NCI-H2196 (cell line): ENCODE data around the gene FBLN5.
"Not testable (repeated sequence)": the region's sequence is repeated elsewhere in the genome, so short reads cannot be mapped to it uniquely, and the experiment has no call there.

Source experiments
- DNase-seq: peaks from one replicate; lab custom pipeline; 2025; ENCODE audit not compliant: unreplicated experiment; lab: John Stamatoyannopoulos, UW

Gene FBLN5

GRCh38 chr14:91910196-91910595 is 37.3 kb downstream of the FBLN5 start:
- DNase-seq, result no peak

DNA sequence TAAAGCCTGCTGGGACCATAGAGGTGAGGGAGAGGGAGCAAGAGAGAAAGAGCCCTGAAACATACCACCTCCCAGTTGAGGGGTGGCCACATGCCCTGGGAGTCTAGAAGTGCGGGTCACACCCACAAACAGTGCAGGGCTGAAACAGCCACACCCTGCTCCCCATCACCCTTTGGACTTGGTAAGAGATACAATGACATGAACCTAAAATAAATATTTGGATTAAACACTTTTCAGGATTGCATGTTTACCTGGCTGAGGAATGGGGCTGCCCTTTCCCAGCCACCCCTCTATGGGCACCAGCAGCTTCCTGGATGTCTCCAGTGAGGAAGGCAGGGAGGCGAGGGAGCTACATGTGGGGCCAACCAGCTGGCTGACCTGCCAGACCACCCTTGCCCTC is 41.1 kb downstream of the FBLN5 start:
- no peak for DNase-seq

DNA sequence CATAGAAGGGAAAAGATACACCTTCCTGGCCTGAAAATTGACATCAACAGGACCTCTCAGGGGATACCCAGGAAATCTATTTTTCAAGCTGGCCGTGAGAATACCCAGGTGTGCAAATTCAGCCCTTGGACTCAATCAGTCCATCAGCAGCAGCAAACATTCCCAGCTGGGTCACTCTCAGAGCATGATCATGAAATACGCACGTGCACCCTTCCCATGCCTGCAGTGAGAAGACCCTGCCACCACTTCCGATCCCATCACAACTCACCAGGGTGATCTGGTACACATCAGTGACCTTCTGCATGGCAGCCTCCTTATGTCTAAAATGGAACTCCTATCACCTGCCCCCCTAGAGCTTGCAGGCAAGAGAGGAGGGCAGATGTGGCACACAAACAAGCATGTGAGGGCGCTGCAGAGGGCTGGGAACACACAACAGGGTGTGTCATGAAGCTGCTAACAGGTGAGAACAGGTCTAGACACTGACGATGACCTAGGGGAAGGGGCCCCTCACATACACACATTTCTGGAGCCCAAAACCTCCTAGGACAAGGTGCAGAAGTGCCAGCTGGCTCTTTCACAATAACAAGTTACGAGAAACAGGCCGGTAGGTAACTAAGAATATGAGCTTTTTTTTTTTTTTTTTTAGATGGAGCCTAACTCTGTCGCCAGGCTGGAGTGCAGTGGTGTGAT is 42.4 kb downstream of the FBLN5 start:
- DNase-seq, result no peak

- DNase-seq, result no peak
Measured at GRCh38 chr14:91904483-91904882, 43.0 kb downstream of the FBLN5 start.

- no peak for DNase-seq
Measured at GRCh38 chr14:91903070-91903469, 44.4 kb downstream of the FBLN5 start.

DNA sequence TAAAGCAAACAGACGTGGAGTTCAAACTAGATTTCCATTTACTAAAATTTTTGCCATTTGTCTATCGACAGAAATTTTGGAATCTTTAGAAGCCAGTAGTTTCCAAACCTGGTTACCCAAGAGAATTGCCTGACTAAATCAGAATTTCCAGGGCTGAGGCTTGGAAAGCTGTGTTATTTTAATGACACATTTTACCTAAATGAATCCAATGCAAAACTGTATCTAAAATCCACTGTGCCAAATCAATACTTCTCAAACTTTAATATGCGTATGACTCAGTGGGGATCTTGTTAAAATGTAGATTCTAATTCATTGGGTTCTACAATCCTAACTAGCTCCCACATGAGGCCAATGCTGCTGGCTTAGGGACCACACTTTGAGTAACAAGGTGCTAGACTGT is 45.2 kb downstream of the FBLN5 start:
- no peak for DNase-seq

DNA sequence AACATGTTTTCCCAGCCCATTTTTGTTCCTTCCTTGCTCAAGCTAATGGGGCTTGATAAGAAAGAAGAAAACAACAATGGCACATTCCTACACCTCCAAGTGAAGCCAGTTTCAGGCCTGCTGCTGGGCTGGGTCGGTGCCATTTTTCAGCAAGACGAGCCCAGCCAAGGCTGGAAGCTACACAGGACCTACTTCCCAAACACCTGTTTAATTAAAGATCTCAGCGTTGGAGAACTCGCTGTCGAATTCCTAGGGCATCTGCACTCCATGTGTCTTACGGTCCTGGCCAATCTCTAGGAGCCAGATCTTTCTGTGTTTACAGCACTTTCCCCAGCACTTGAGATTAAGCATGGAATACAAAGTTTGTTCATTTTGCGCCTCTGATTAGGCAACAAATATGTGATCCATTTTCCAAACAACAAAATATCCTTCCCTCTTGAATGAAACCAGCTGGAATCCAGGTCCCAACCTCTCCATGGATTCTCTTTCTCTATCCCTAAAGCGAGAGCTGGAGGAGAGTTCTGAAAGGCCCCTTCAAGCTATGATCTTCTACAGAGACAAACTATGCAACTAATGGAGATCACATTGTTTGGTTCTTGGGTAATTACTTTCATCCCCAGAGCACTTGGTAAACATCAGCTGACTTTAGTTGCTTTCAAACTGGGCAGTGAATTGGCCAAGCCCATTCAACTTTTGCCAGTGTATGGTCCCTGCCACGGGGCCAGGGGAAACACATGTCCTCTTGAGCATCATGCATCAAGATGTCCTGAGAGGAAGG is 45.9 kb downstream of the FBLN5 start:
- DNase-seq, result no peak

GRCh38 chr14:91899806-91900205 is 47.7 kb downstream of the FBLN5 start:
- DNase-seq, result no peak

- no peak for DNase-seq
Measured at GRCh38 chr14:91899213-91899612, 48.3 kb downstream of the FBLN5 start.

DNA sequence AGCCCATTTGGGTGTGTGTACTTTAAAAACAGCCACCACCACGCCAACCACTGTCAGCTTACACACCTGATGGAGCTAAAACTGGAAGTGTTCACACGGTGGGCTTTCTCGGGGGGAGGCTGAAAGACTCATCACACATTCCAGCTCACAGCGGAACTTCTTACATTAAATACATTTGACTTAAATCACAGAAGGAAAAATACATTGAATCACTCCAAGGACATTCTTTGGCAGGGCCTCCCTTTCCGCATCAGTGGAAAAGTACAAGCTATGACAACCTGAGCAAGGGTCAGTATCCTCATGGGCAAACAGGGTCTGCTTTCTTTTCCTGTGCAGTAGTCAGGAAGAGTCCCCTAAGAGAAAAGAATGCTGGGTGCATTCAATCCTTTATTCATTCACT is 49.1 kb downstream of the FBLN5 start:
- DNase-seq, result no peak

- not testable (repeated sequence) for DNase-seq
Measured at GRCh38 chr14:91897716-91898115, 49.8 kb downstream of the FBLN5 start.

DNA sequence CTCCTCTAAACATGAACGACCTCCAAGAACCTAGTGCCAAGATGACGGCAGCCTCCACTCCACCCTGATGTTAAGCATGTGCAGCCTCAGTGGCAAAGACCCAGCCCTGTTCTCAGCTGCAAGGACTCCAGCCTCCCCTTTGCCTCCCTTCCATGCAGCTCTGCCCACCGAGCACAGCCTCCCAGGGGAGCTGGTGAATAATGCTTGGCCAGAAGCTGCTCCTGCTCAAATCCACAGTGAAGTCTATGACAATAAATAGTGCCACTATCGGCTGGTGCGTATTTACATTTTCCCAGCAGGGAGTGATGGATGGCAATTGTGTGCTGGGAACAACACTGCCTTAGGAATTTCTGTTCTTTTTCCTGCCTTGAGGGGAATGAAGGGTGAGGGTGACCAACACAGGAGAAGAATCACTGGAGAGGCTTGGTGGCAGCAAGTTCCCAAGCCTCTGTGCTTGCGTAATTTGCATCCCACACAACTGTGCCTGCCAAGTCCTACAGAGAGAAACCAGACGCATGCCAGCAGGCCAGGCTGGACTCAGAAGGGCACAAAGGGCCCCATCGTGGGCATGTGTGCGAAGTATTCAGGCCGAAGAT is 50.3 kb downstream of the FBLN5 start:
- no peak for DNase-seq

GRCh38 chr14:91896419-91896818 is 51.1 kb downstream of the FBLN5 start:
- no peak for DNase-seq

- no peak for DNase-seq
Measured at GRCh38 chr14:91893669-91894068, 53.8 kb downstream of the FBLN5 start.

DNA sequence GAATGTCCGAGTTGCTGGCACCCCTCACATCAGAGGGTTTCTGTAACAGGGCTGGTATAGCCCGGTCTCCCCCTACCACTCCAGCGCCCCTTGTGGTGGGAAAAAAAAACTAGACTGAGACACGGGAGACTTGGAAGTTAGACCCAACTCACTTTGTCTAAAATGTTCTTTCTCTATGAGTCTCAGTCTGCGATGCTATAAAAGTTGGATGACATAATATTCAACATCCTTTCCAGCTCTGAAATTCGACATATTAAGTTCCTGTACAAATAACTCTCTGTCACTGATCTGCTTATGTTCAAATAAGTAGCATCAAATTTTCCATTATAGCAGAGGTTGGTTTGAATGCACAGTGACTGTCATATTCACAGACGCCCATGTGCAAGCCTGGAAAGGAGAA is 54.5 kb downstream of the FBLN5 start:
- DNase-seq, result no peak

DNA sequence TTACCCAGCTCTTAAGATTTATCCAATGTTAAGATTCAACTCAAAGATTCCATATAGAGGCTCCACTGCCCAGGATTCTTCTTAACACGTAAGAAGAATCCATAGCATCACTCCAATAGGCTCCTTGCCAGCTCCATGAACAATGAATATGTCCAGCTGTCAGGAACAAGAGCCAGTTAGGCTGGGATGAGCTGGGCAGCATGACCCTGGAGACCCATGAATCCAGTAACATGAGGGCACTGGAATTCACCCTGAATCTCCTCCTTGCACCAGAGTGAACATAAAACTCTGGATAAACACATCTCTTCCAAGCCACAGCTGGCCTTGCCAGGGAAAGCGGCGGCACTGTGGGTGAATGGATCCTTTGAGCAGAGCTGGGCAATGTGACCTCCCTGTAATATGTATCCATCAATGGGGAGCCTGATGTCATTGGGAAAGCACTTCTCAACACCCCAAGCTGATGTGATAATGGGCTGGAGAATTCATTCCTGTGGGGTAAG is 55.7 kb downstream of the FBLN5 start:
- no peak for DNase-seq

DNA sequence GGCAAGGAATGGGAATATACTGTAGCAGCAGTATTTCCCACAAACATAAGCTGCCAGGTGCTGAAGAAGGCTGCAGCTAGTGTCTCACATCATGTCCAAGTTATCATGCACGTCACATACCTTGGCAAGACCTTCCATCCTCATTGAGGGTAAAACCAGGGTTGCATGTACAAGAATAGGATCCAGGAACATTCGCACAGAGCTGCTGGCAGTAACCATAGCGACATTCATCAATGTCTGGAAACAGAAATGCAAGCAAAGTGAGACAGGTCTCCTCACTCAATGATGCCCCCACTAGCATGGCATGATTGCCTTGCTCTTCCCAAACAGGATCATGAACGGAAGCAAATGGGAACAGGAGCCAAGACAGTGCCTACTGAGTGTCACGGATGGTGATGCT is 56.4 kb downstream of the FBLN5 start:
- no peak for DNase-seq

- peak; percentile 25 for DNase-seq
Measured at GRCh38 chr14:91890291-91890749, 57.2 kb downstream of the FBLN5 start.

DNA sequence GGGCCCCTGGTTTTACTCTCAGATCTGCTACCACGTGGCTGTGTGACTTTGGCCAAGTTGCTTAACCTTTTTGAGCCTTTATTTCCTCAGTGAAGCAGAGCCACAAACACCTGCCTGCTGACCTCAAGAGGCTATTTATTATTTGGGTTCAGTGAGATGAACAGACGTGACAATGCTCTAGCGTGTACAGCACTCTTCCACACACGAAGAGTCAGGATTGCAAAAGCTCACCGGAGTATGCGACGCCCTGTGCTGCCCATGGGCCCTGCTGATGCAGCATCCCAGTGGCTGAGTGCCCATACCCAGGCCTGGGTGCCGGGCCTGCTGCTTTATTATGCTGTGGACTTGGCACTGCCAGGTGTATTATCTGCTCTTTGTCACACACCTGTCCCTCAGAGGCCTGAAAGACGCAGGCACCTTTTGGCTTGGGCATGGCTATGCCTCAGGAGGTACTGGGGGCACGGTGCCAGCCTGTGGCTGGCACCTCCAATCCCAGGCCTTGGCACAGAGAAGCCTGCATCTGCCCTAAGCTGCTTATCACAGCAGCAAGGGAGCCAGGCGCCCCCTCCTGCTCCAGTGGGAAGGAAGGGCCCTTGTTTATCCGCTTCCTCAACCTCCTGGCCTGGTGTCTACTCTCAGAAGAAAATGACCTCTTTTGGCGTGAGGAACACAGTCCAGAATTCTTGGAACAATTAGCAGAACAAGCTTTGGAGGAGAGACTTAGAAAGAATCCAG is 57.9 kb downstream of the FBLN5 start:
- DNase-seq, result peak; percentile 74

- no peak for DNase-seq
Measured at GRCh38 chr14:91888641-91889476, 58.6 kb downstream of the FBLN5 start.
